ENCODE results near the gene CFAP299. TPM values are rescaled to one million over a fixed set of nuclear protein-coding genes. Genes with fewer than 3 reads are reported as not detected.

Gene CFAP299
- total and polyA plus RNA-seq, 2 donors (not counting 3 experiments of a cell fraction or from before 2014, with no cell fraction given), result not detected

DNA sequence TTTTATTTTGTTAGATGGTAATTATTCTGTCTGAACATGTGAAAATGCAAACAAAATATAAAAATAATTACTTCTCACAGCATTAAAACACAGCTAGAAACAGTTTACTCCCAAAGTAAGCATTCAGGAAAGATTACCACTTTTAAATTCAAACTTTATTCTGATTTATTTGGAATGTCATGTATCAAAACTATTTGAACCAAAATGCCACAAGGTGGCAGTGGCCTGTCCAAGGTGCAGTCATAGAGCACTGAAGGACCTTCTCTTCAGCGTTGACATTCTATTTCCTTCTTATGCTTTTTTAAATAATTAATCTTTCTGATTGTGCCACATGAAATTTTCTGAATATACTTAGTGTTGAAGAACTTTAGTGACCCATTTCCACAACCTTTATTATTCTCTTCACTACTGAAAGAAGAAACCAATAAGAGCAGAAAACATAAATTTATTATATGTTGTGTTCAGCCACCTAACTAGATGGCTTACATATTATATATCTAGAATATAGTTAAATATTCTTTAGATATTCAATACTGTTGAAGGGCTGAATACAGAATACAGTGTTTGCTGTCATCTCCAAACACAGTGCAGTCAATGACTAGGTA lies 283.6 kb downstream of the CFAP299 start:
- H3K36me3 ChIP-seq (ENCODE audit: control insufficient read depth in 2 of 2, extremely low read depth in 1 of 2, insufficient read depth in 2 of 2, low read length in 2 of 2), result no peaks in the 10 kb centered on the region
- H3K79me2 ChIP-seq (ENCODE audit: control insufficient read depth, insufficient read depth, low read length), result no peaks in the 10 kb centered on the region
- FAIRE-seq, result no peak
- H3K9me3 ChIP-seq (replicated peaks; ENCODE audit: control insufficient read depth, insufficient read depth, low read length), result peaks cover 2% of the 10 kb centered on the region
- dilution Hi-C loops (cut with MboI; ENCODE audit: extremely low pct_ligation_motif_present, low sequenced_read_pairs), result no loop called here
- H3K4me1 ChIP-seq (ENCODE audit: control insufficient read depth, extremely low read depth, insufficient read depth, low read length), result no peaks in the 10 kb centered on the region
- TF ChIP-seq MYC (IDR thresholded peaks at IDR 0.05; ENCODE audit: low read depth, low read length) (no peak), POLR2AphosphoS5 (IDR thresholded peaks at IDR 0.05; ENCODE audit: insufficient read depth, low read depth, low read length) (no peak), POLR2A (IDR thresholded peaks at IDR 0.05; ENCODE audit: low read depth, low read length) (no peak), GATA2 (IDR thresholded peaks at IDR 0.05; ENCODE audit: insufficient read depth, insufficient read length, low read depth, low read length) (no peak), EZH2 (IDR thresholded peaks at IDR 0.05; ENCODE audit: borderline replicate concordance, low read depth, low read length, severe bottlenecking) (no peak), JUN (IDR thresholded peaks at IDR 0.05; ENCODE audit: borderline replicate concordance, insufficient read depth, insufficient read length, low read depth) (no peak), FOS (IDR thresholded peaks at IDR 0.05; ENCODE audit: borderline replicate concordance, insufficient read depth, low read length) (no peak)
- TF ChIP-seq, protein P1, sequence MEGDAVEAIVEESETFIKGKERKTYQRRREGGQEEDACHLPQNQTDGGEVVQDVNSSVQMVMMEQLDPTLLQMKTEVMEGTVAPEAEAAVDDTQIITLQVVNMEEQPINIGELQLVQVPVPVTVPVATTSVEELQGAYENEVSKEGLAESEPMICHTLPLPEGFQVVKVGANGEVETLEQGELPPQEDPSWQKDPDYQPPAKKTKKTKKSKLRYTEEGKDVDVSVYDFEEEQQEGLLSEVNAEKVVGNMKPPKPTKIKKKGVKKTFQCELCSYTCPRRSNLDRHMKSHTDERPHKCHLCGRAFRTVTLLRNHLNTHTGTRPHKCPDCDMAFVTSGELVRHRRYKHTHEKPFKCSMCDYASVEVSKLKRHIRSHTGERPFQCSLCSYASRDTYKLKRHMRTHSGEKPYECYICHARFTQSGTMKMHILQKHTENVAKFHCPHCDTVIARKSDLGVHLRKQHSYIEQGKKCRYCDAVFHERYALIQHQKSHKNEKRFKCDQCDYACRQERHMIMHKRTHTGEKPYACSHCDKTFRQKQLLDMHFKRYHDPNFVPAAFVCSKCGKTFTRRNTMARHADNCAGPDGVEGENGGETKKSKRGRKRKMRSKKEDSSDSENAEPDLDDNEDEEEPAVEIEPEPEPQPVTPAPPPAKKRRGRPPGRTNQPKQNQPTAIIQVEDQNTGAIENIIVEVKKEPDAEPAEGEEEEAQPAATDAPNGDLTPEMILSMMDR (IDR thresholded peaks at IDR 0.05; ENCODE audit: extremely low read depth in 1 of 2, insufficient read depth in 1 of 2, low read depth in 1 of 2, low read length in 2 of 2), result no peak
- TF ChIP-seq, protein P2, sequence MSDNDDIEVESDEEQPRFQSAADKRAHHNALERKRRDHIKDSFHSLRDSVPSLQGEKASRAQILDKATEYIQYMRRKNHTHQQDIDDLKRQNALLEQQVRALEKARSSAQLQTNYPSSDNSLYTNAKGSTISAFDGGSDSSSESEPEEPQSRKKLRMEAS (IDR thresholded peaks at IDR 0.05; ENCODE audit: insufficient read depth, insufficient read length), result no peak
- intact Hi-C loops (cut with micrococcal nuclease), result no loop called here
- ChIA-PET CTCF (no interaction called here), POLR2A (no interaction called here)
- H3K27me3 ChIP-seq (ENCODE audit: control insufficient read depth in 2 of 2, insufficient read depth in 2 of 2, low read length in 2 of 2), result no peaks in the 10 kb centered on the region
- DNase-seq (ENCODE audit: low read depth, low spot score), result no peak
- H4K20me1 ChIP-seq (replicated peaks; ENCODE audit: control insufficient read depth, extremely low read depth, insufficient read depth, low read length), result no peaks in the 10 kb centered on the region
- H3K4me3 ChIP-seq (replicated peaks in 1 of 3; ENCODE audit: insufficient read depth in 1 of 3, low read depth in 1 of 3, low read length in 3 of 3), result no peak overlapping the region
- H3K9ac ChIP-seq (replicated peaks; ENCODE audit: extremely low read depth, insufficient read depth, low read length), result no peak overlapping the region
- no peak overlapping the region for H3K27ac ChIP-seq (ENCODE audit: insufficient read depth, low read depth, low read length)
- no peak overlapping the region for H2AFZ ChIP-seq (ENCODE audit: low read depth, low read length)
- H3K9me1 ChIP-seq (replicated peaks; ENCODE audit: control insufficient read depth, extremely low read depth, insufficient read depth, low read length), result no peaks in the 10 kb centered on the region
- H3K4me2 ChIP-seq (ENCODE audit: insufficient read depth, low read length), result no peak overlapping the region
- no TSS peak for BruUV-seq (replicated peaks)

Data from endothelial cell of umbilical vein (primary cell).